ENCODE results near the gene CENPF. TPM values are rescaled to one million over a fixed set of nuclear protein-coding genes. Genes with fewer than 3 reads are reported as not detected.

The CENPF gene
- total RNA-seq, 2 donors from 2014 or later: 0.63 to 3.3 TPM

- no peak overlapping the region for H3K27ac ChIP-seq
Observed at GRCh38 chr1:214582289-214582891, 20.6 kb upstream of the CENPF start.

DNA sequence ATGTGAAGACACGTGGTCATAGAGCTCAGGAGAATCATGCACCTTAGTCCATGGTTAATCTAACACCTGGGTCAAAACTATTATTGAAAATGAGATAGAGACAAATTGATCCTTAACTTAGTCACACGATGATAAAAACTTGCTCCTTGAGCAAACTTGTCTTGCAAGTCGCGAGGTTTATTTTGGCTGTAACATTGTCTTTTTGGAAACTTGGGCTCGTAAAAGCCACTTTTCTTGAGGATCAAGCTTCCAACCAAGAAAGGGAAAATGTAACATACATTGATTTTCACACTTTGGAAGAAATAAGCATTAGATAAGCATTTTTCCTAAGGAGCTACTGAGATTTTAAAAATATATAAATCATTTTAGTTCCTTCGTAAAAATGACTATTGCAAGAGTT lies 19.9 kb upstream of the CENPF start:
- TF ChIP-seq, protein P1, sequence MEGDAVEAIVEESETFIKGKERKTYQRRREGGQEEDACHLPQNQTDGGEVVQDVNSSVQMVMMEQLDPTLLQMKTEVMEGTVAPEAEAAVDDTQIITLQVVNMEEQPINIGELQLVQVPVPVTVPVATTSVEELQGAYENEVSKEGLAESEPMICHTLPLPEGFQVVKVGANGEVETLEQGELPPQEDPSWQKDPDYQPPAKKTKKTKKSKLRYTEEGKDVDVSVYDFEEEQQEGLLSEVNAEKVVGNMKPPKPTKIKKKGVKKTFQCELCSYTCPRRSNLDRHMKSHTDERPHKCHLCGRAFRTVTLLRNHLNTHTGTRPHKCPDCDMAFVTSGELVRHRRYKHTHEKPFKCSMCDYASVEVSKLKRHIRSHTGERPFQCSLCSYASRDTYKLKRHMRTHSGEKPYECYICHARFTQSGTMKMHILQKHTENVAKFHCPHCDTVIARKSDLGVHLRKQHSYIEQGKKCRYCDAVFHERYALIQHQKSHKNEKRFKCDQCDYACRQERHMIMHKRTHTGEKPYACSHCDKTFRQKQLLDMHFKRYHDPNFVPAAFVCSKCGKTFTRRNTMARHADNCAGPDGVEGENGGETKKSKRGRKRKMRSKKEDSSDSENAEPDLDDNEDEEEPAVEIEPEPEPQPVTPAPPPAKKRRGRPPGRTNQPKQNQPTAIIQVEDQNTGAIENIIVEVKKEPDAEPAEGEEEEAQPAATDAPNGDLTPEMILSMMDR (IDR thresholded peaks at IDR 0.05): no peak

More at GRCh38 chr1:214582289-214582891, 20.6 kb upstream of the CENPF start:
- Histone ChIP-seq H3K36me3 (no peaks in the 10 kb centered on the region), H3K4me1 (no peaks in the 10 kb centered on the region), H3K4me3 (no peak overlapping the region), H3K27me3 (no peaks in the 10 kb centered on the region), H3K9me3 (no peaks in the 10 kb centered on the region)
- no peak for DNase-seq (ENCODE audit: low spot score)
- TF ChIP-seq, protein P1 (IDR thresholded peaks at IDR 0.05): no peak

GRCh38 chr1:214583824-214584554 lies 19.0 kb upstream of the CENPF start:
- no peak for DNase-seq (ENCODE audit: low spot score)
- Histone ChIP-seq H3K9me3 (no peaks in the 10 kb centered on the region), H3K4me3 (no peak overlapping the region), H3K36me3 (no peaks in the 10 kb centered on the region), H3K4me1 (no peaks in the 10 kb centered on the region), H3K27me3 (no peaks in the 10 kb centered on the region), H3K27ac (no peak overlapping the region)
- TF ChIP-seq, protein P1 (IDR thresholded peaks at IDR 0.05): no peak

More for the DNA sequence above, 19.9 kb upstream of the CENPF start:
- Histone ChIP-seq H3K27me3 (no peaks in the 10 kb centered on the region), H3K27ac (no peak overlapping the region), H3K4me3 (no peak overlapping the region), H3K9me3 (no peaks in the 10 kb centered on the region), H3K36me3 (no peaks in the 10 kb centered on the region), H3K4me1 (no peaks in the 10 kb centered on the region)
- DNase-seq (ENCODE audit: low spot score): no peak

- no peaks in the 10 kb centered on the region for H3K9me3 ChIP-seq
- DNase-seq (ENCODE audit: low spot score): no peak
- TF ChIP-seq, protein P1 (IDR thresholded peaks at IDR 0.05): peak; percentile 44 to 77
Observed at GRCh38 chr1:214584805-214585766, 17.9 kb upstream of the CENPF start.

DNA sequence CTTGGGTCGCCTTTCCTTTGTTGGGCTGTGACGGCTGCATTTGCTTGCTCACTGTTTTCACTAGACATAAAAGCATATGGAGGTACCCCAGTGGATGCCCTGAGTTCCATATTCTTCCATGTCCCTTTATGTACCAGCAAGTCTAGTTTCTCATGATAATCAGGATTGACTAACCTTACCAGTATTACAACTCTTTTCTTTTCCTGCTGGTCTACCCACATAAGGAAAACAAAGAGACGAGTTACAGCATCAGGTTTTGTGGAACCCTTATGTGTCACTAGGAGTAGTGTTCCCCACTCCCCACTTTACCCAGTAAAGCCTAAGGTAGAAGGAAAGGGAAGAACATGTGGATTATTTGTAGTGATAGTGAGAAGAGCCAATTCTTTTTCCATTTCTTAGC lies 16.4 kb upstream of the CENPF start:
- TF ChIP-seq, protein P1 (IDR thresholded peaks at IDR 0.05): no peak
- H3K4me3 ChIP-seq: no peak overlapping the region
- no peaks in the 10 kb centered on the region for H3K9me3 ChIP-seq
- no peaks in the 10 kb centered on the region for H3K4me1 ChIP-seq
- H3K36me3 ChIP-seq: no peaks in the 10 kb centered on the region
- H3K27me3 ChIP-seq: no peaks in the 10 kb centered on the region
- no peak overlapping the region for H3K27ac ChIP-seq
- no peak for DNase-seq (ENCODE audit: low spot score)

More at GRCh38 chr1:214584805-214585766, 17.9 kb upstream of the CENPF start:
- Histone ChIP-seq H3K4me3 (no peak overlapping the region), H3K27me3 (no peaks in the 10 kb centered on the region), H3K4me1 (no peaks in the 10 kb centered on the region), H3K36me3 (no peaks in the 10 kb centered on the region), H3K27ac (no peak overlapping the region)
